ENCODE results near the gene DNASE1L1. TPM values are rescaled to one million over a fixed set of nuclear protein-coding genes. Genes with fewer than 3 reads are reported as not detected.
A peak's percentile ranks its signal among the peaks of the same experiment; 100 is the strongest.

DNASE1L1 gene
- total RNA-seq, 2 experiments from 2014 or later: 9.4 to 10.3 TPM

DNA sequence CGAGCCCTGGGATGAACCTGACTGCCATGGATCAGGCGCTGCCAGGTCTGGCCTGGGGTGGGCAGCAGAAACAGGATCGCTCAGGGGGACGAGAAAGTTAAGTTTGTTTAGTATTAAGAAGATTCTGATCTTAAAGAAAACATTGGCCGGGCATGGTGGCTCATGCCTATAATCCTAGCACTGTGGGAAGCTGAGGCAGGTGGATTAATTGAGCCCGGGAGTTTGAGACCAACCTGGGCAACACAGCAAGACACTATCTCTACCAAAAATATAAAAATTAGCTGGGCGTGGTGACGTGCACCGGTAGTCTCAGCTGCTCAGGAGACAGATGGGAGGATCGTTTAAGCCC, 33.9 kb downstream of the DNASE1L1 start:
- DNase-seq: no peak
- no peaks in the 10 kb centered on the region for H3K27me3 Mint-ChIP-seq
- ChIA-PET POLR2A (interaction anchor here (0.8 to 3.9 kb wide), 2 partner anchors 9 to 23 kb away, joined by 3 to 30 read pairs; partner anchors contain the start of gene RPL10), CTCF (no interaction called here)
- peaks cover 10% of the 10 kb centered on the region for H3K36me3 Mint-ChIP-seq (ENCODE audit: low read depth)
- H3K9me3 Mint-ChIP-seq: no peaks in the 10 kb centered on the region
- TF ChIP-seq, protein P1, sequence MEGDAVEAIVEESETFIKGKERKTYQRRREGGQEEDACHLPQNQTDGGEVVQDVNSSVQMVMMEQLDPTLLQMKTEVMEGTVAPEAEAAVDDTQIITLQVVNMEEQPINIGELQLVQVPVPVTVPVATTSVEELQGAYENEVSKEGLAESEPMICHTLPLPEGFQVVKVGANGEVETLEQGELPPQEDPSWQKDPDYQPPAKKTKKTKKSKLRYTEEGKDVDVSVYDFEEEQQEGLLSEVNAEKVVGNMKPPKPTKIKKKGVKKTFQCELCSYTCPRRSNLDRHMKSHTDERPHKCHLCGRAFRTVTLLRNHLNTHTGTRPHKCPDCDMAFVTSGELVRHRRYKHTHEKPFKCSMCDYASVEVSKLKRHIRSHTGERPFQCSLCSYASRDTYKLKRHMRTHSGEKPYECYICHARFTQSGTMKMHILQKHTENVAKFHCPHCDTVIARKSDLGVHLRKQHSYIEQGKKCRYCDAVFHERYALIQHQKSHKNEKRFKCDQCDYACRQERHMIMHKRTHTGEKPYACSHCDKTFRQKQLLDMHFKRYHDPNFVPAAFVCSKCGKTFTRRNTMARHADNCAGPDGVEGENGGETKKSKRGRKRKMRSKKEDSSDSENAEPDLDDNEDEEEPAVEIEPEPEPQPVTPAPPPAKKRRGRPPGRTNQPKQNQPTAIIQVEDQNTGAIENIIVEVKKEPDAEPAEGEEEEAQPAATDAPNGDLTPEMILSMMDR (IDR thresholded peaks at IDR 0.05): no peak
- intact Hi-C loops (cut with micrococcal nuclease): no loop called here
- ATAC-seq: no peak
- H3K4me3 Mint-ChIP-seq: peak overlapping the region; percentile 58
- H3K4me1 Mint-ChIP-seq (ENCODE audit: low read depth): peaks cover 21% of the 10 kb centered on the region
- H3K27ac Mint-ChIP-seq: no peak overlapping the region

DNA sequence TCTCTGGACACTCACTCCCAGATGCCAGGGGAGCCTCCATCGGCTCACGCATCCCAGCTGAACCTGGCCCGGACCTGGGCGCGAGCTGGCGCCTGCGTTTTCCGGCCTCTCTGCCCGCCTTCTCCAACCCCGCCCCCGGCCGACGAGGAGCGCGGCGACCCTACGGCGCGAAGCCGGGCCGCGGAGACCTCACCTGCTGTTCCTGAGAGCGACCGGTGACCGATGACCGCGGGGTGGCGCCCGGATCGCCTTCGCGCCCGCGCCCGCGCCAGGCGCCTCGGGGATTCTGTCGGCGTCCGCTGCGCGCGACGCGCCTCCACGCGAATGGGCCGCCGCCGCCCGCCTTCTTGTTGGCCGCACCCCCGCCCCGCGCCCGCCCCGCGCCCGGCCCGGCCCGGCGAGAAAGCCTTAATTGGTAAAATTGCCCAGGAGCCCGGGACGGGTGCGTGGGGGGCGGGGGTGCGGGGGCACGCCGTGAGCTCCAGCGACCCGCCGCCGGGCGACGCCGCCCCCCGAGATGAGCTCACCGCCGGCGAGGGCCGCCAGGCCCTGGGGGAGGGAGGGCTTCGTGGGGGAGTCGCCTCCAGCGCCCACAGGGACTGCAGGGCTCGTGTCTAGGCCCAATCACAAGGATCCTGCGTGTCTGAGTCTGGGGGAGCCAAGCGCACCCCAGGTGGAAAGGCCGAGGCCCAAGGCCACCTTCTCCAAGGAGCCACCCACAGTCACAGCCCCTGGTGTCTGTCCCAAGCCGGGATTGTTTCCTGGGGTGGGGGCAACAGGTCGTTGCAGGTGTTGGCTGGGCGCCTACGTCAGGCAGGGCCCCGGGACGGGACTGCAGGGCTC, 34.5 kb downstream of the DNASE1L1 start, which contains the start of gene FLNA:
Gene FLNA, minus strand, starts transcription at position 322 of the 843 bp plus-strand sequence. CDS start 3,389 bp downstream, outside the sequence.
- Mint-ChIP-seq H3K27ac (peak within 1 kb of the TSS; percentile 49), H3K36me3 (ENCODE audit: low read depth) (peaks cover 12% of the 10 kb centered on the region), H3K27me3 (no peaks in the 10 kb centered on the region), H3K4me1 (ENCODE audit: low read depth) (peaks cover 21% of the 10 kb centered on the region), H3K9me3 (no peaks in the 10 kb centered on the region), H3K4me3 (peak within 1 kb of the TSS; percentile 76)
- CTCF ChIA-PET: interaction anchor here (1.0 to 1.8 kb wide), 7 partner anchors 9 to 169 kb away, joined by 3 to 11 read pairs (median 4); partner anchors contain the start of genes RPL10 and SLC10A3
- POLR2A ChIA-PET: interaction anchor here (1.3 to 3.9 kb wide), 5 partner anchors 11 to 403 kb away, joined by 3 to 30 read pairs (median 6); partner anchors contain the start of genes HCFC1, RPL10 and TMEM187
- intact Hi-C loops (cut with micrococcal nuclease): no loop called here
- ATAC-seq (no peak), DNase-seq (peak; percentile 31)
- TF ChIP-seq, protein P1 (IDR thresholded peaks at IDR 0.05): no peak

DNA sequence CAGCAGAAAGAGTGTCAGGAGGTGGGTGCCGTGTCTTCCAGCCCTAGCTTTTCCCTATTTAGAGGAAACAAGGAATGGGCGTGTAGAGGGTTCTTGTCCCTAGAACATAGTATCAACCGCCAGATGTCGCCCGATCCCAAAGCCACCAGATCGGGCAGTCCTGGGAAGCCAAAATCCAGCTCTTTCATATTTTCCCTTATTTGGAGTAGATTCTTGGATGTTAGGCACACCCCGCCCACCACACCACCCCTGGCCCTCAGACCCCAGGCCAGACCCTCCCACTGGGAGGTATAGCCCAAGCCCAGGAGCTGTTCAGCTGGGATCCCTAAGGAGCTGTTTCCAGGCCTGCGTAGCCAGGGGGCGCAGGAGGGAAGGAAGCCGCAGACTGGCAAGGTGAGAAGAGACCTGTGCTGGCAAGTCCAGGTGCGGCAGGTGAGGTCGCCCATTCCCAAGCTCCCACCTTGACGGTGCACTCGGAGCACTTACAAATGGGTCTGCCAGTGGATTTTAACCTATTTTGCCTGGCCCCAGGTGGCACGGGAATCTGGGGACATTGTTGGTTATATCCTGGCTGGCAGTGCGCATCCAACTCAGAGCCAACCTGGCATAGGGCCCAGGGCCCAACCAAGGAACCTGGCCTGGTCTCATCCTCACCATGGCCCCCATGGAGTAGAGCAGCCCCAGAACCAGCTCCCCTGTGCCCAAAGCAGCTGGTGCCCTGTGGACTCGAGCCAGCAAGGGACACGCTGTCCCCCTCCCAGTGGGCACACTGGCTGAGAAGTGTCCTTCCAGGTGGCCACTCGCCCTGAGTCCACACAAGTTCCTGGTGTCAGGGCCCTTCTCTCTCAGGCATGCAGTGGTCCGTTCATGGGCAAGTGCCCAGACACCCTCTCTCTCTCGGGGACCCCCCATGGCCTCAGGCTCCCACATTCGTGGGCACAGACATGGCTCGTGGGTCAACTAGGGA, 35.4 kb downstream of the DNASE1L1 start:
- H3K27me3 Mint-ChIP-seq: no peaks in the 10 kb centered on the region
- peaks cover 11% of the 10 kb centered on the region for H3K36me3 Mint-ChIP-seq (ENCODE audit: low read depth)
- H3K9me3 Mint-ChIP-seq: no peaks in the 10 kb centered on the region
- TF ChIP-seq, protein P1 (IDR thresholded peaks at IDR 0.05): peak; percentile 36
- no peak for ATAC-seq
- peak overlapping the region; percentile 49 for H3K27ac Mint-ChIP-seq
- CTCF ChIA-PET: interaction anchor here (0.7 to 1.8 kb wide), 11 partner anchors 8 to 170 kb away, joined by 3 to 11 read pairs (median 4); partner anchors contain the start of genes RPL10 and SLC10A3
- peak overlapping the region; percentile 76 for H3K4me3 Mint-ChIP-seq
- POLR2A ChIA-PET: interaction anchor here (1.1 to 1.9 kb wide), 6 partner anchors 10 to 402 kb away, joined by 3 to 7 read pairs (median 3); partner anchors contain the start of genes HCFC1, RPL10 and TMEM187
- H3K4me1 Mint-ChIP-seq (ENCODE audit: low read depth): peaks cover 21% of the 10 kb centered on the region
- intact Hi-C loops (cut with micrococcal nuclease): no loop called here
- DNase-seq: no peak

DNA sequence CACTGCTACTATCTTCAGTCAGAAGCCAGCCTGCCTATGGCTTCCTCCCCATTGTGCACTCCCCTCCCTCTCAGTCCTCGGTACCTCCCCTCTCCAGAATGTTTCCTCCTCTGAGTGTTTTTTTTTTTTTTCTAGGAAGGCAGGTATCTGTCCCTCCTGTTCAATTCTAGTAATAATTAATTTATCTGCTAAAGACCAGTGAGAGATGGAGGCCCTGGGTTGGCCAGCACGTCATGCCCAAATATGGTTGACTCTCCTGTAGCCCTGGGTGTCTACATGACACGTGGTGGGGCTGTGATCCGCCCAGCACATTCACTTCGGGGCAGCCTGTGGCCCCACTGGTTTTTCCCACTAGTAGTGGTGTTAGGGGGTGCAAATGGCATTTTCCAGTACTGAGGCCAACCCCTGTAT, 36.4 kb downstream of the DNASE1L1 start:
- H3K27ac Mint-ChIP-seq: peak overlapping the region; percentile 80
- DNase-seq (peak; percentile 75), ATAC-seq (peak; percentile 24)
- TF ChIP-seq, protein P1 (IDR thresholded peaks at IDR 0.05): no peak
- POLR2A ChIA-PET: interaction anchor here (1.1 to 1.9 kb wide), 5 partner anchors 9 to 170 kb away, joined by 3 to 7 read pairs (median 3); partner anchors contain the start of gene RPL10
- CTCF ChIA-PET: interaction anchor here (1.1 to 1.8 kb wide), 6 partner anchors 9 to 167 kb away, joined by 4 to 11 read pairs (median 5); partner anchors contain the start of genes RPL10 and SLC10A3
- H3K4me1 Mint-ChIP-seq (ENCODE audit: low read depth): peaks cover 27% of the 10 kb centered on the region
- H3K9me3 Mint-ChIP-seq: no peaks in the 10 kb centered on the region
- intact Hi-C loops (cut with micrococcal nuclease): no loop called here
- peaks cover 19% of the 10 kb centered on the region for H3K36me3 Mint-ChIP-seq (ENCODE audit: low read depth)
- H3K27me3 Mint-ChIP-seq: no peaks in the 10 kb centered on the region
- H3K4me3 Mint-ChIP-seq: peak overlapping the region; percentile 76
